H1 (cell line): ENCODE measurements around the gene PIM2. TPM values are rescaled to one million over a fixed set of nuclear protein-coding genes. Genes with fewer than 3 reads are reported as not detected.

Source experiments
- CTCF ChIA-PET: fragments of 300-600 bp; sonication (Branson Sonifier 250); formaldehyde crosslinking; loops from one replicate; lab custom pipeline; 2021; ENCODE audit not compliant: partially characterized antibody; lab: Charles Lee
- POLR2A ChIA-PET: fragments of 300-600 bp; sonication (Branson Sonifier 250); formaldehyde crosslinking; loops from one replicate; lab custom pipeline; 2021; ENCODE audit warnings: inconsistent platforms; ENCODE audit not compliant: partially characterized antibody; lab: Charles Lee
- DNase-seq, 2 experiments: peaks; one replicate each; pipeline versions ENCODE4 v3.0.0 to v3.0.0-alpha.2; 2010 to 2022; ENCODE audit warnings: low spot score in 2 of 2, low read depth in 1 of 2, mixed read lengths in 1 of 2
- FAIRE-seq: peaks from 2 replicates; lab custom pipeline; 2011; peaks lifted over from hg19 to GRCh38; lab: Jason Lieb, UNC
- H2AFZ ChIP-seq: 2 replicates; pipeline ENCODE4 v1.8.1; 2012; ENCODE audit warnings: low read length, inconsistent platforms
- H2AK5ac ChIP-seq: 2 replicates; pipeline ENCODE4 v1.6.1; 2013; ENCODE audit warnings: low read depth, low read length
- H2BK120ac ChIP-seq: replicated peaks from 2 replicates; pipeline ENCODE3; 2013; ENCODE audit warnings: low read depth, low read length, inconsistent platforms
- H2BK12ac ChIP-seq: 2 replicates; pipeline ENCODE4 v1.6.1; 2013; ENCODE audit warnings: low read depth, low read length
- H2BK15ac ChIP-seq: 2 replicates; pipeline ENCODE4 v1.6.1; 2013; ENCODE audit warnings: low read length
- H2BK20ac ChIP-seq: 2 replicates; pipeline ENCODE4 v1.6.1; 2013; ENCODE audit warnings: low read length
- H2BK5ac ChIP-seq: 2 replicates; pipeline ENCODE4 v1.6.1; 2013; ENCODE audit warnings: low read depth, low read length
- H3K14ac ChIP-seq: 2 replicates; pipeline ENCODE4 v1.6.1; 2013; ENCODE audit warnings: inconsistent platforms; ENCODE audit not compliant: insufficient read length
- H3K18ac ChIP-seq: 2 replicates; pipeline ENCODE4 v1.6.1; 2013; ENCODE audit warnings: low read length; ENCODE audit errors: extremely low read depth
- H3K23ac ChIP-seq: 2 replicates; pipeline ENCODE4 v1.6.1; 2013; ENCODE audit warnings: inconsistent platforms; ENCODE audit not compliant: insufficient read length
- H3K23me2 ChIP-seq: 2 replicates; pipeline ENCODE4 v1.6.1; 2013; ENCODE audit warnings: low read depth, low read length
- H3K27ac ChIP-seq: 2 replicates; pipeline ENCODE4 v1.6.1; 2011; ENCODE audit warnings: low read depth, low read length, inconsistent platforms
- H3K27me3 ChIP-seq, 4 experiments: replicated peaks in 1 of 4; 1 replicate in 1 of 4; 2 replicates in 3 of 4; pipeline versions ENCODE4 v1.6.1 to v1.8.1; 2011 to 2013; ENCODE audit warnings: low read length in 3 of 4, mild to moderate bottlenecking in 3 of 4, inconsistent platforms in 2 of 4, mixed read lengths in 2 of 4, moderate library complexity in 1 of 4; ENCODE audit not compliant: control insufficient read depth in 3 of 4, insufficient read depth in 3 of 4; ENCODE audit errors: extremely low read depth in 1 of 4
- H3K36me3 ChIP-seq, 4 experiments: 2 replicates each; pipeline versions ENCODE4 v1.6.1 to v1.8.1; 2011 to 2013; ENCODE audit warnings: mild to moderate bottlenecking in 4 of 4, low read length in 3 of 4, moderate library complexity in 2 of 4, control low read depth in 1 of 4, inconsistent platforms in 1 of 4; ENCODE audit not compliant: insufficient read depth in 4 of 4, control insufficient read depth in 2 of 4
- H3K4ac ChIP-seq: replicated peaks from 2 replicates; pipeline ENCODE3; 2013; ENCODE audit warnings: low read length, low read depth, mixed read lengths, inconsistent platforms; ENCODE audit not compliant: insufficient read length
- H3K4me1 ChIP-seq, 4 experiments: replicated peaks in 1 of 4; 1 replicate in 1 of 4; 2 replicates in 3 of 4; pipeline versions ENCODE4 v1.6.1 to v1.8.1; 2011 to 2013; ENCODE audit warnings: low read length in 3 of 4, inconsistent platforms in 2 of 4, mixed read lengths in 1 of 4; ENCODE audit not compliant: insufficient read depth in 4 of 4, control insufficient read depth in 3 of 4
- H3K4me2 ChIP-seq, 2 experiments: 2 replicates each; pipeline versions ENCODE4 v1.6.1 to v1.8.1; 2011 to 2013; ENCODE audit warnings: low read depth in 2 of 2, low read length in 2 of 2, control low read depth in 1 of 2, inconsistent platforms in 1 of 2, mild to moderate bottlenecking in 1 of 2; ENCODE audit not compliant: insufficient read depth in 1 of 2
- H3K4me3 ChIP-seq, 4 experiments: fragments of 200-600, 300-600 bp in 1 of 4; sonication (generic), shearing (Covaris generic), sonication (Bioruptor Twin) in 1 of 4; 2 replicates each; pipeline versions ENCODE4 v1.5.1 to v1.8.1; 2011 to 2016; ENCODE audit warnings: low read length in 4 of 4, low read depth in 3 of 4, control low read depth in 2 of 4, inconsistent platforms in 2 of 4, mild to moderate bottlenecking in 2 of 4, mixed read lengths in 1 of 4, moderate library complexity in 1 of 4; ENCODE audit not compliant: insufficient read depth in 2 of 4; ENCODE audit errors: extremely low read depth in 1 of 4
- H3K56ac ChIP-seq: replicated peaks from 2 replicates; pipeline ENCODE3; 2013; ENCODE audit warnings: low read depth, mild to moderate bottlenecking, mixed read lengths, low read length, inconsistent platforms; ENCODE audit not compliant: insufficient read length
- H3K79me1 ChIP-seq: 2 replicates; pipeline ENCODE4 v1.6.1; 2013; ENCODE audit warnings: low read depth, low read length, control low read depth
- H3K79me2 ChIP-seq, 2 experiments: 2 replicates each; pipeline versions ENCODE4 v1.6.1 to v1.8.1; 2012 to 2013; ENCODE audit warnings: low read length in 2 of 2, mild to moderate bottlenecking in 2 of 2, inconsistent platforms in 1 of 2; ENCODE audit not compliant: insufficient read depth in 2 of 2, control insufficient read depth in 1 of 2
- H3K9ac ChIP-seq, 4 experiments: replicated peaks in 1 of 4; 1 replicate in 1 of 4; 2 replicates in 3 of 4; pipeline versions ENCODE4 v1.6.1 to v1.8.1; 2011 to 2013; ENCODE audit warnings: low read depth in 3 of 4, low read length in 3 of 4, control low read depth in 2 of 4, mild to moderate bottlenecking in 2 of 4, moderate library complexity in 2 of 4, inconsistent platforms in 1 of 4; ENCODE audit errors: extremely low read depth in 1 of 4
- H3K9me3 ChIP-seq, 2 experiments: 2 replicates each; pipeline versions ENCODE4 v1.6.1 to v1.8.1; 2012 to 2013; ENCODE audit warnings: mild to moderate bottlenecking in 2 of 2, moderate library complexity in 2 of 2, control low read depth in 1 of 2, inconsistent platforms in 1 of 2, low read depth in 1 of 2, low read length in 1 of 2, mixed read lengths in 1 of 2; ENCODE audit not compliant: insufficient read depth in 2 of 2
- H4K20me1 ChIP-seq, 2 experiments: replicated peaks in 1 of 2; 2 replicates each; pipeline versions ENCODE3 to v1.8.1; 2011 to 2013; ENCODE audit warnings: inconsistent platforms in 2 of 2, low read length in 2 of 2, mild to moderate bottlenecking in 1 of 2; ENCODE audit not compliant: insufficient read depth in 2 of 2, control insufficient read depth in 1 of 2
- H4K5ac ChIP-seq: 2 replicates; pipeline ENCODE4 v1.6.1; 2013; ENCODE audit warnings: low read length, low read depth, mixed read lengths, inconsistent platforms; ENCODE audit not compliant: insufficient read length
- H4K8ac ChIP-seq: 2 replicates; pipeline ENCODE4 v1.8.0; 2013; ENCODE audit warnings: mild to moderate bottlenecking, moderate library complexity, low read length, inconsistent platforms; ENCODE audit not compliant: insufficient read depth; ENCODE audit errors: extremely low read depth
- H4K91ac ChIP-seq: replicated peaks from 2 replicates; pipeline ENCODE3; 2013; ENCODE audit warnings: low read length, mixed read lengths, inconsistent platforms; ENCODE audit not compliant: insufficient read length
- ATF3 ChIP-seq: IDR thresholded peaks from 2 replicates; pipeline ENCODE4 v1.6.1; 2011; ENCODE audit warnings: low read depth, mild to moderate bottlenecking, low read length; ENCODE audit not compliant: insufficient read depth
- CBX8 ChIP-seq: fragments of 300-800, 300-1000 bp; sonication (generic); IDR thresholded peaks from 2 replicates; pipeline ENCODE4 v1.7.1; 2016; ENCODE audit warnings: low read depth, low read length, borderline replicate concordance
- CHD1 ChIP-seq: IDR thresholded peaks from 2 replicates; pipeline ENCODE4 v1.6.1; 2012; ENCODE audit warnings: low read depth, low read length, improper control_type of control experiment
- EGR1 ChIP-seq: IDR thresholded peaks from 2 replicates; pipeline ENCODE4 v1.6.1; 2011; ENCODE audit warnings: low read depth, low read length, borderline replicate concordance
- JUN ChIP-seq: IDR thresholded peaks from 2 replicates; pipeline ENCODE4 v1.6.1; 2011; ENCODE audit warnings: low read depth, mild to moderate bottlenecking, improper control_type of control experiment, low read length
- MAX ChIP-seq: IDR thresholded peaks from 2 replicates; pipeline ENCODE4 v1.6.1; 2012; ENCODE audit warnings: inconsistent platforms
- PHF8 ChIP-seq: fragments of 200-600 bp; sonication (generic); conservative IDR thresholded peaks from 2 replicates; pipeline ENCODE4 v1.7.1; 2012; ENCODE audit warnings: low read depth, mild to moderate bottlenecking, inconsistent platforms, low read length, moderate library complexity
- RAD21 ChIP-seq, 2 experiments: IDR thresholded peaks in 1 of 2; conservative IDR thresholded peaks in 1 of 2; 2 replicates each; pipeline ENCODE4 v1.6.1; 2011; ENCODE audit warnings: low read depth in 2 of 2, low read length in 2 of 2, improper control_type of control experiment in 1 of 2, inconsistent platforms in 1 of 2, mild to moderate bottlenecking in 1 of 2, moderate library complexity in 1 of 2
- RFX5 ChIP-seq: IDR thresholded peaks from 2 replicates; pipeline ENCODE4 v1.6.1; 2011; ENCODE audit warnings: low read depth, low read length, improper control_type of control experiment, borderline replicate concordance
- RXRA ChIP-seq: IDR thresholded peaks from 2 replicates; pipeline ENCODE4 v1.6.1; 2011; ENCODE audit warnings: low read depth, mild to moderate bottlenecking, low read length, moderate library complexity; ENCODE audit not compliant: insufficient read depth
- SIX5 ChIP-seq: IDR thresholded peaks from 2 replicates; pipeline ENCODE4 v1.6.1; 2011; ENCODE audit warnings: mild to moderate bottlenecking, low read depth, low read length
- TEAD4 ChIP-seq: IDR thresholded peaks from 2 replicates; pipeline ENCODE4 v1.6.1; 2012; ENCODE audit warnings: low read depth, low read length, inconsistent platforms, mixed read lengths
- WGBS, 2 experiments: shearing (Covaris generic) in 1 of 2; methylation state at CpG; one replicate each; pipeline versions ENCODE4 v1.1.6 to v1.1.7; 2013 to 2015; ENCODE audit warnings: low lambda C conversion rate in 2 of 2, mixed read lengths in 2 of 2, inconsistent platforms in 1 of 2, low coverage in 1 of 2, missing lambda C conversion rate in 1 of 2; ENCODE audit not compliant: insufficient replicate concordance in 2 of 2, insufficient coverage in 1 of 2, insufficient read length in 1 of 2; ENCODE audit errors: extremely low coverage in 1 of 2, missing lambda C conversion rate in 1 of 2; 5-methylcytosine and 5-hydroxymethylcytosine counted together
- polyA plus RNA-seq, 7 experiments: library from polyadenylated mRNA; depleted of rRNA in 3 of 7; stranded (reverse) in 5 of 7; unstranded in 2 of 7; fragments of >200 nt in 5 of 7; fragments of 200-250 nt in 2 of 7; gene quantifications; 1 replicate in 5 of 7; 2 replicates in 1 of 7; 4 replicates in 1 of 7; pipeline versions ENCODE4 v1.2.1 to v1.2.3, GENCODE V29; 2011 to 2013; ENCODE audit warnings: missing spikeins in 2 of 7, mixed read lengths in 2 of 7
- total RNA-seq: library from RNA; stranded (reverse); fragmentation: NEBNext Ultra II Directional; extraction: Animal tissue kit (Norgen Biotek cat#: 25700); gene quantifications from 2 replicates; pipeline ENCODE4 v1.2.1, GENCODE V29; 2021

Gene PIM2
- total and polyA plus RNA-seq, 2 of the 8 experiments (the other 6 are each of a cell fraction or from before 2014, with no cell fraction given): 180 to 203 TPM

DNA sequence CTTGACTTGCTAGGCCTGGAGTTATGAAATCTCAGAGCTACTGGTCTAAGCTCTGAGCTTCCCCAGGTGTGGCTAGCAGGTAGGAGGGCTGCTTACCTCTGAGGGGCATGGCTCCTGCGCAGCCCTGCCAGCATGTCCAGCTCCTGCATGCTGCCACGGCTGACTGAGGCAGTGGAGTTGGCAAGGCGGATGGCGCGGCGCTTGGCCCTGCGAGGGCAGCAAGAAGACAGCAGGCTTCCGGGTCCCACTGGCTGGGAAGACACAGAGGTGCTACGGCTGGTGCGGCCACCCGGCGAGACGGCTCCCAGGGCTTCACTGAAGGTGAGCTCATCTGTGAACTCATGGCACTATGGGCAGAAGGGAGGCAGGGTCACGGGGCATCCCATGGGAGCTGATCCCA lies 47.1 kb upstream of the PIM2 start:
- Histone ChIP-seq H4K91ac (no peak overlapping the region), H3K79me2 (no peaks in the 10 kb centered on the region; a peak in 1 of 4 replicates), H4K5ac (no peak overlapping the region), H3K4me1 (no peaks in the 10 kb centered on the region; a peak in 1 of 7 replicates), H2BK12ac (no peak overlapping the region), H3K56ac (no peak overlapping the region), H3K36me3 (peaks cover 0 to 4% (median 0%) of the 10 kb centered on the region in 4 experiments; a peak in 4 of 8 replicates), H3K23ac (no peak overlapping the region), H2BK20ac (no peak overlapping the region), H3K27me3 (no peaks in the 10 kb centered on the region), H4K8ac (no peak overlapping the region), H3K9ac (no peak overlapping the region), H3K27ac (no peak overlapping the region), H3K79me1 (no peaks in the 10 kb centered on the region), H2BK15ac (no peak overlapping the region), H3K4me2 (no peak overlapping the region), H3K23me2 (no peaks in the 10 kb centered on the region), H2BK120ac (no peak overlapping the region), H2AFZ (no peak overlapping the region), H3K14ac (no peak overlapping the region), H2AK5ac (no peak overlapping the region), H3K18ac (no peak overlapping the region), H3K9me3 (no peaks in the 10 kb centered on the region), H4K20me1 (no peaks in the 10 kb centered on the region), H3K4me3 (no peak overlapping the region), H2BK5ac (no peak overlapping the region), H3K4ac (no peak overlapping the region)
- 93% methylated on average over 13 of the region's 14 CpGs; no CpG with 5 or more reads in 1 of the 2 experiments for WGBS, 2 experiments
- ChIA-PET POLR2A (interaction anchor here (0.8 to 2.1 kb wide), 2 partner anchors 9 to 28 kb away, joined by 3 to 4 read pairs; no protein-coding TSS in a partner anchor), CTCF (interaction anchor here (0.6 to 1.3 kb wide), 2 partner anchors 51 to 217 kb away, joined by 3 read pairs; no protein-coding TSS in a partner anchor)
- TF ChIP-seq RXRA (no peak), TEAD4 (no peak), RAD21 (IDR thresholded peaks at IDR 0.05 in 1 of 2, conservative IDR thresholded peaks at IDR 0.05 in 1 of 2; ENCODE audit: low read depth in 2 of 2, low read length in 2 of 2) (no peak), EGR1 (no peak), JUN (no peak), CHD1 (no peak), MAX (no peak), PHF8 (no peak), RFX5 (no peak), SIX5 (no peak), ATF3 (no peak), CBX8 (no peak)
- DNase-seq (no peak), FAIRE-seq (no peak)
